Activated T-cell treated with anti-CD3 and anti-CD28 coated beads, Interleukin-2, amount 50 U/mL, for 1 hour (primary cell): ENCODE measurements around the gene DUOXA1.
"Not testable (repeated sequence)": the region's sequence is repeated elsewhere in the genome, so short reads cannot be mapped to it uniquely, and the experiment has no call there.

Experiments used
- DNase-seq: peaks from one replicate; pipeline ENCODE4 v3.0.0-alpha.2; 2020

DUOXA1 gene

GRCh38 chr15:45087513-45087912 lies 42.2 kb downstream of the DUOXA1 start:
- DNase-seq: no peak

GRCh38 chr15:45084163-45084562 lies 45.5 kb downstream of the DUOXA1 start:
- no peak for DNase-seq

GRCh38 chr15:45083223-45083622 lies 46.5 kb downstream of the DUOXA1 start:
- no peak for DNase-seq

- DNase-seq: not testable (repeated sequence)
Observed at GRCh38 chr15:45082412-45082811, 47.3 kb downstream of the DUOXA1 start.

- DNase-seq: not testable (repeated sequence)
Observed at GRCh38 chr15:45080593-45080992, 49.1 kb downstream of the DUOXA1 start.

- DNase-seq: not testable (repeated sequence)
Observed at GRCh38 chr15:45079628-45080246, 49.9 kb downstream of the DUOXA1 start.

- not testable (repeated sequence) for DNase-seq
Observed at GRCh38 chr15:45079201-45079600, 50.5 kb downstream of the DUOXA1 start.

GRCh38 chr15:45077391-45077790 lies 52.3 kb downstream of the DUOXA1 start:
- DNase-seq: not testable (repeated sequence)

- not testable (repeated sequence) for DNase-seq
Observed at GRCh38 chr15:45075440-45076320, 54.0 kb downstream of the DUOXA1 start.

- not testable (repeated sequence) for DNase-seq
Observed at GRCh38 chr15:45073602-45074001, 56.1 kb downstream of the DUOXA1 start.

GRCh38 chr15:45069942-45070360 lies 59.7 kb downstream of the DUOXA1 start:
- DNase-seq: not testable (repeated sequence)
